ENCODE data around the gene HOGA1.

- TF ChIP-seq JUND (IDR thresholded peaks at IDR 0.05) = peak; percentile 81
- 0 out of 2 replicates have a peak, but pooled peaks have one; percentile 11 for TF ChIP-seq CTCF (IDR thresholded peaks at IDR 0.05)
- no peak for TF ChIP-seq TAF1 (IDR thresholded peaks at IDR 0.05; ENCODE audit: borderline replicate concordance, low read depth, low read length)
- TF ChIP-seq GABPA (IDR thresholded peaks at IDR 0.05; ENCODE audit: low read depth) = no peak
- TF ChIP-seq RFX5 (IDR thresholded peaks at IDR 0.05; ENCODE audit: low read length) = no peak
- no peak for TF ChIP-seq NRF1 (IDR thresholded peaks at IDR 0.05; ENCODE audit: low read depth, low read length)
- no peak for TF ChIP-seq RCOR1 (IDR thresholded peaks at IDR 0.05; ENCODE audit: low read length)
- TF ChIP-seq SIN3A (IDR thresholded peaks at IDR 0.05; ENCODE audit: borderline replicate concordance, low read depth, low read length) = no peak
- no peak for TF ChIP-seq ZBTB33 (IDR thresholded peaks at IDR 0.05; ENCODE audit: borderline replicate concordance, low read depth)
- no peak for TF ChIP-seq CHD2 (IDR thresholded peaks at IDR 0.05; ENCODE audit: low read length, partially characterized antibody)
- TF ChIP-seq POLR2AphosphoS5 (IDR thresholded peaks at IDR 0.05; ENCODE audit: low read depth, low read length) = no peak
- no peak for TF ChIP-seq IRF3 (IDR thresholded peaks at IDR 0.05; ENCODE audit: low read depth, low read length)
- no peak for TF ChIP-seq USF2 (IDR thresholded peaks at IDR 0.05; ENCODE audit: borderline replicate concordance, low read depth, low read length)
- TF ChIP-seq FOXM1 (IDR thresholded peaks at IDR 0.05; ENCODE audit: low read depth) = no peak
Measured at GRCh38 chr10:97596101-97597082, 12.2 kb downstream of the HOGA1 start.
